Tongue (tissue), 2 donors: ENCODE data around the gene GVQW3. TPM values are rescaled to one million over a fixed set of nuclear protein-coding genes. Genes with fewer than 3 reads are reported as not detected.

ENCODE experiments used
- DNase-seq: peaks from one replicate; pipeline ENCODE4 v3.0.0-alpha.2; 2015
- total RNA-seq: library from RNA; depleted of rRNA; stranded (reverse); fragments of >200 nt; gene quantifications from one replicate; pipeline ENCODE4 v1.2.3, GENCODE V29; 2014

The GVQW3 gene
- total RNA-seq: 3.8 TPM

DNA sequence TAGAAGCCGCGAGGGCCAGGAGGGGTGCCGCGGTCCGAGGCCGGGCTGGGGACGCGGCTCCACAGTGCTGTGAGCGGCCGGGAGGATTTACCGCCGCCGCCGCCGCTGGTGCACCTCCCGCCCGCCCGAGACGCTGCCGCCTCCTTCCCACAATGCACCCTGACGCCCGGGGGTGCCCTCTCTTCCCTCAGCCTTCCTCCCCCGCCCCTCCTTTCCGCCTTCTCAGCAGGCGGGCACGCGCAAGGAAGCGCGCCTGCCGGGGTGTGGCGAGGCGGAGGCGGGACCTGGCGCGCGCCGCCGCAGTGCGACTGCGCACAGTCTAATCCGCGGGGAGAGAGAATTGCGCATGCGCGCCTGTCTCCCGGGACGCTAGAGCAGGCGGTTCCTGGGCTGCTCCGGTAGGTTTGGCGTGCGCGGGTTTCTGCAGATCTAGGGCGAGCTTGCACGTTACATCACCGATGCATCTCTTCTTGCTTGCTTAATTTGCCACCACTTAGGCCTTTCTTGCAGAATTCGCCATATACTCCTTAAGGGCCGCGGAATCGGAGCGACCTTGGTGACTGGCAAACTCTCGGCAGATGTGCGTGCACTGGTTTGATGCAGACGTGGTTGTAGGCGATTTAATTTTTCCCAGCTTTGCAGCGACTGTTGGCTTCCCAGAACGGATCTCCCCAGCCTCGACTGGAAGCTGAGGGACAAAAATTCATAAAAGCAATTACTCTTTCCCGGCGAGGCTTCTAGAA lies at the start of gene GVQW3, which contains the start of gene THAP12:
Gene GVQW3, plus strand, starts transcription at position 347 of the 743 bp plus-strand sequence. CDS start 506 bp downstream, outside the sequence.
Gene THAP12, minus strand, starts transcription at position 156 of the 743 bp plus-strand sequence. CDS start 296 bp downstream, outside the sequence.
- peak; percentile 99 for DNase-seq

- DNase-seq: no peak
Observed at GRCh38 chr11:76334826-76335389, 46.2 kb upstream of the GVQW3 start.

DNA sequence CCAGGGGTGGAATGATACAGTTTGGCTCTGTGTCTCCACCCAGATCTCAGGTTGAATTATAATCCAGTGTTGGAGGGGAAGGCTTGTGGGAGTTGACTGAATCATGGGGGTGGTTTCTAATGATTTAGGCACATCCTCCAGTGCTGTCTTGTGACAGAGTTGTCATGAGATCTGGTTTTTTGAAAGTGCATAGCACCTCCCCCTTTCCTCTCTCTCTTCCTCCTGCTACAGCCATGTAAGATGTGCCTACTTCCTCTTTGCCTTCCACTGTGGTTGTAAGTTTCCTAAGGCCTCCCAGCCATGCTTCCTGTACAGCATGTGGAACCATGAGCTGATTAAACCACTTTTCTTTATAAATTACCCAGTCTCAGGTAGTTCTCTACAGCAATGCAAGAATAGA lies 45.3 kb upstream of the GVQW3 start:
- no peak for DNase-seq

GRCh38 chr11:76336597-76336996 lies 44.5 kb upstream of the GVQW3 start:
- DNase-seq: no peak

- DNase-seq: no peak
Observed at GRCh38 chr11:76337469-76337868, 43.7 kb upstream of the GVQW3 start.

DNA sequence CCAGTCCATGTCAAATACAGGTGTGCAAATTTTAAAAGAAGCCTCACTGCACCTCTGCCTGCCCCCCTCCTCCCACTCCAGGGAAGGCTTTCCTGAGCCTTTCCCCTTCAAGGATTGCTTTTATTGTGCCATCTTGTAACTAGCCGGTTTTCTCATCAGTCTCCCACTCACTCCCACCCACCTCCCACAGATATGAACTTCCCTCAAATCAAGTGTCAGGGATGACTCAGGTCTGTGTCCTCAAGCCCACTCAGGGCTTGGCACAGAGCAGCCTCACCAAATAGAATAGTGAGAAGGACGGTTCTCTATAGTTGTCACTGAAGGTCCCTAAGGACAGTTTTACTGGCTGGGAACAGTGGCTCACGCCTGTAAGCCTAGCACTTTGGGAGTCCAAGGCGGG lies 43.2 kb upstream of the GVQW3 start:
- DNase-seq: no peak

- peak; percentile 69 for DNase-seq
Observed at GRCh38 chr11:76339221-76339620, 41.9 kb upstream of the GVQW3 start.

DNA sequence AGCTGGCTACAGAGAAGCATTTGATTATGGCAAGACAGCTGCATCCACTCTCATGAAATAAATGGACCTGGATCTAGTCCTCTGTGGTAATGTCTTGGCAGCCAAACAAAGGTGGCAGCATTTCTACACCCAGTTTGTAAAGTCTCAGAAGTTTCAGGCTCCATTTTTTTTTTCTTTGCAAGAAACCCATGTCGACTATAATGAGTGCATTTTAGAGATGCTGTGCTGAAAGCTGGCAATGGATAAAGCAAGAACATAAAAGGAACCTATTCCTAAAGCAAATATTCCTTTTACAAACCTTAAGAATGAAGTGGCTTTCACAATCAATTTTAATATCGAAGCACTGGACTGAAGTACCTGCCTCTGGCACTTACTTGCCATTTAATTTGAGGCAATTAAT lies 33.7 kb upstream of the GVQW3 start:
- peak; percentile 58 for DNase-seq

GRCh38 chr11:76348348-76348747 lies 32.8 kb upstream of the GVQW3 start:
- no peak for DNase-seq

GRCh38 chr11:76355172-76355571 lies 26.0 kb upstream of the GVQW3 start:
- DNase-seq: no peak

DNA sequence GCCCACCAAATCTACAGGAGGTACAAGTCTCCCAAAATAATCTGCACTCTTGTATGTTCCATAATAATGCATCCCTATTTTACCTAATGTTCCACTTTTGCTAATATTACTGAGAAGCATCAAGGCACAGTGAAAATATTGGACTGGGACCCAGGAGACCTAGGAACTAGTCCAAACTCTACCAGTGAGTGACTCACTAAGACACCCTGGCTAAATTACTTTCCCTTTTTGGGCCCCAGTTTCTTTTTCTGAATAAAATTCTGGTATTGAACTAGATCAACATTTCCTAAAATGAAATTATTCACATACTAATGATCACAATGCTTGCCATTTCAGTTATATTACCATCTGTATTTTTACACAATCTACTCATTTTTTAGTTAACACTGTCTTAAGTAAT lies 19.7 kb upstream of the GVQW3 start:
- no peak for DNase-seq

GRCh38 chr11:76361776-76362175 lies 19.3 kb upstream of the GVQW3 start:
- DNase-seq: no peak

- DNase-seq: no peak
Observed at GRCh38 chr11:76362716-76363115, 18.4 kb upstream of the GVQW3 start.

DNA sequence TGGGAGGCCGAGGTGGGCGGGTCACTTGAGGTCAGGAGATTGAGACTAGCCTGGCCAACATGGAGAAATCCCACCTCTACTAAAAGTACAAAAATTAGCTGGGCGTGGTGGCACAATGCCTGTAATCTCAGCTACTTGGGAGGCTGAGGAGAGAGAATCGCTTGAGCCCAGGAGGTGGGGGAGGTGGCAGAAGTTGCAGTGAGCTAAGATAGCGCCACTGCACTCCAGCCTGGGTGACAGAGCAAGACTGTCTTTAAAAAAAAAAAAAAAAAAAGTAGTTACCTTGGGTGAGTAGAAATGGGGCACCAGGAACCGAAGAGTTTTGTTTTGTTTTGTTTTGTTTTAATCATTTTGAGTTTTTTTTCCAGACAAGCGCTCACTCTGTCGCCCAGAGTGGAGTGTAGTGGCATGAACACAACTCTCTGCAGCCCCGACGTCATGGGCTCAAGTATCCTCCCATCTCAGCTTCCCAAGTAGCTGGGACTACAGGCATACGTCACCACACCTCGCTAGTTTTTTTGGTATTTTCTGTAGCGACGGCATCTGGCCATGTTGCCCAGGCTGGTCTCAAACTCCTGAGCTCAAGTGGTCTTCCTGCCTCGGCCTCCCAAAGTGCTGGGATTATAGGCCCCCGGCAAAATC lies 16.0 kb upstream of the GVQW3 start:
- no peak for DNase-seq

- DNase-seq: no peak
Observed at GRCh38 chr11:76368490-76368889, 12.6 kb upstream of the GVQW3 start.

DNA sequence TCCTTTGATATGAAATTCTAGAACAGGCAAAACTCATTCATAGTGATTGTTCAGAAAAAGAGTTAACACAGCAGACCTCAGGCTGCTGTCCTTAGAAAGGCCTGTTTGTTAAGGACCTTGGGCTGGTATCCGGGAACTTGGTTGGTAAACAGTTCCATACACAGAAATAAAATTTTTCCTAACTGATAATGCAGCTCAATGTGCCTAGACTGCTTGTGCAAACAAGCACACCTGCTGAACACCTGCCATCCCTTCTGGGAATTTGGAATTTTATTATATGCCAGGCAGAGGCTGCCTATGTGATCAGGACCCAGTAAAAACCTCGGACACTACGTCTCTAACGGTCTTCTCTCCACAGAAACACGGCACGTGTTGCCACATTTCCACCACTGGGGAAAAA lies 11.7 kb upstream of the GVQW3 start:
- DNase-seq: no peak

- DNase-seq: no peak
Observed at GRCh38 chr11:76371170-76371569, 10.0 kb upstream of the GVQW3 start.

DNA sequence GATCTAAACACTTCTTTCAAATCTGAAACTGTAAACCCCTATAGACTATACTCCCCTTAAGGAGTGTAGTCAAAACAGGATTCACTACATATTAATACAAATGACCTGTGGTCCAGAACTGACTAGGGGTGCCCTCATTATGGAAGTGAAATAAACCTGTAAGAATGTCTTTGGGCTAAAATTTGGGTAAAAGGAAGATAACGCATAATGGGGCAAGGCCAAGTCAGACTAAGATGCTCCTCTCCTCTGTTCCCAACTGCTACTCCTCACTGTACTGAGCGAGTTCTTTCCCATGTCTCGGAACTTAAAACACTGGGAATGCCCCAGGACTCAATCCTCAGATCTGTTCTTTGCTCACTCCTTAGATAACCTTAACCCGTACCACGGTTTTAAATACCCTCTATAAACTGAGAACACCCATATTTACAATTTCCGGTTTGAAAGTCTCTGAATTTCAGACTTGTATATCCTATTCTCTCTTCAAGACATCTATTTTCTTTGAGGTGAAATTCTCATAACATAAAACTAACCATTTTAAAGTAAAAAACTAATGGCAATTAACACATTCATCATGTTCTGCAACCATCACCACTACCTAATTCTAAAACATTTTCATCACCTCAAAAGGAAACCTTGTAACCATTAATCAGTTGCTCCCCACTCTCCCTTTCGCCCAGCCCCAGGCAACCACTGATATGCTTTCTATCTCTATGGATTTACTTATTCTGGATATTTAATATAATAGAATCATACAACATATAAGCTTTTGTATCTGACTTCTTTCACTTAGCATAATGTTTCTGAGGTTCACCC lies 4.2 kb upstream of the GVQW3 start:
- DNase-seq: no peak

DNA sequence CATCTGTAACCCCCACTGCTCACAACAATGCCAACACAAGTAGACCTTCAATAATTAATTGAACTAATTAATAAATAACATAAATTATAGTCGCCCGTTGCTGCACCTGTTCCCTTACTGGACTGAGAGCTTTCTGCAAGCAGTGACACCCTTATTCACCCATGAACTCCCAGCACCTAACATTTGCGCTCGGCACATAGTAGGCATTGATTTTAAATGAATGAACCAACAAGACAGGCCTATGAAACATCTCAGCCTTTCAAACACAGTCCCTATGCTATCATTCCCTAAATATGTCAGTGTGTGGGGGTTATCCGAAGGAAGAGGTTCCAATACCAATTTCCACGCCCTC lies 1.3 kb upstream of the GVQW3 start:
- DNase-seq: no peak

DNA sequence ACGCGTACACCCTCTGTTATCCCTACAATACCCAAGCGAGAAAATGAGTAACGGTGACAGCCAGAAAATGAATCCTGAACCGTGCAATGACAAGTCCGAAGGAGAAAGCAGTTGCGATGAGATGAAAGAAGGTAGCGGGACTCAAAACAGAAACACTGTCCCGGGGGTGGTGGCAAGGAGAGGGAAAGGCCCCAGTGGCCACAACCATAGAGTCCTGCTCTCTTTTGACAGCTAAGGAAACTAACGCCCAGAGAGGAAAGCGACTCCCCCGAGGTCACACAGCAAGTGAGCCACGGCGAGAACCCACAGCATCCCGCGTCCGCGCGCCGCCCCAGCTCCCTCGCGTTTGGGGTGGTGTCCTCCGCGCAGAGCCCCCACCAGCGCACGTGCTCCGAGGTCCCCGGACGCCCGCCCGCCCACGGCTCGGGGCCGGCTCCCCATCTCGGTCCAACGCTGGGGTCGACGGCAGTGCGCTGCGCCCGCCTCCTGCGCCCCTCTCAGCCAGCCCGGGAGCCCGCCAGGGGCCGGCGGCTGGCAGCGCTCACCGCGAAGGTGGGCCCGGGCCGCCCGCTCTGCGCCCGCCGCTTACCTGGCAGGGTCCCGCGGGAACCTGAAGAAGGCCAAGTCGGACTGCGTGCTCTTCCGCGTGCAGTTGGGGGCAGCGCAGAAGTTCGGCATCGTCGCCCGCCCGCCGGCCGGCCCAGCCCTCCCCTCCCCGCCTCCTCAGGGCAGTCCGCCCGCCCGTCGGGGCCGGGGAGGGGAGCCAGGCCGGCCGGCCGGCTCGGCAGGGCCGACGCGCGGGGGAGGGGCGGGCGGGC lies 755 bp upstream of the GVQW3 start:
- peak; percentile 15 for DNase-seq

DNA sequence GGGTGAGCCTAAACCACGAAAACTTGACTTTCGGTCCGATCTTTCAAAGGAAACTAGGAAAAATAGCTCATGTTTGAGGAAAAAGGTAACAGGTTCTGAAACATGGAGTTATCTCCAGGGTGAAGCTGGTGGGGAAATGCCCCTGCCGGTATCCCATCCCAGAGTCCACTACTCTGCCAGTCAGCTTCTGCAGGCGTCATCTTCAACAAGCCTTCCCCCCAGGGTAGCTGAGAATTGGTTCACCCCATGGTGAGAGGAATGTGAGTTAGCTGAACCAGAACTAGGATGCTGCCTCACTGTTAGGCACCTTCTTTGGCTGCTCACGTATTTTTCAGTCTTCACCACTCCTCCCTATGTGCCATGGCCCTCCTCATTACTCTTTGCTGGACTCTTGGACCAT lies 1.1 kb downstream of the GVQW3 start:
- no peak for DNase-seq

- DNase-seq: no peak
Observed at GRCh38 chr11:76385903-76386302, 4.8 kb downstream of the GVQW3 start.
